HG03521 (cell line): ENCODE data around the gene ARHGEF4.

Source experiments
- ATAC-seq: cut with Tn5 transposase; IDR thresholded peaks from one replicate; pipeline ENCODE4 v1.9.1; 2021; ENCODE audit warnings: mild to moderate bottlenecking, moderate library complexity; ENCODE audit not compliant: unreplicated experiment

ARHGEF4 gene

GRCh38 chr2:130836501-130837174, at the start of gene ARHGEF4:
Gene ARHGEF4, plus strand, starts transcription at chr2:130836914. Its CDS starts 40 bp downstream, at chr2:130836954.
- no peak for ATAC-seq

DNA sequence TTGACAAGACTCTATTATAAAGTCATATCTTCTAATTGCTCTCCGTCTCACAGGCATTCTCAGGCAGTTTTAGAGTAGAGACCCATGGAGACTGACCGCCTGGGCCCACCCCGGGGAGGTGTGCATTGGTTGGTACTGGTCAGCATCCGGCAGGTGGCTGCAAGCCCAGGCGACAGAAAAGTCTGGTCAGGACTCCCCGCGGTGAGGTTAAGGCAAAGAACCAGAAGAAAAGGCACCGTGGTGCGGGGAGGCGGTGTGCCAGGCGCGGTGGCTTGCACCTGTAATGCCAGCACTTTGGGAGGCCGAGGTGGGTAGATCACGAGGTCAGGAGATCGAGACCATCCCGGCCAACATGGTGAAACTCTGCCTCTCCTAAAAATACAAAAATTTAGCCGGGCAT, 48.9 kb upstream of the ARHGEF4 start:
- ATAC-seq: no peak

GRCh38 chr2:130790312-130790711, 46.4 kb upstream of the ARHGEF4 start:
- no peak for ATAC-seq

DNA sequence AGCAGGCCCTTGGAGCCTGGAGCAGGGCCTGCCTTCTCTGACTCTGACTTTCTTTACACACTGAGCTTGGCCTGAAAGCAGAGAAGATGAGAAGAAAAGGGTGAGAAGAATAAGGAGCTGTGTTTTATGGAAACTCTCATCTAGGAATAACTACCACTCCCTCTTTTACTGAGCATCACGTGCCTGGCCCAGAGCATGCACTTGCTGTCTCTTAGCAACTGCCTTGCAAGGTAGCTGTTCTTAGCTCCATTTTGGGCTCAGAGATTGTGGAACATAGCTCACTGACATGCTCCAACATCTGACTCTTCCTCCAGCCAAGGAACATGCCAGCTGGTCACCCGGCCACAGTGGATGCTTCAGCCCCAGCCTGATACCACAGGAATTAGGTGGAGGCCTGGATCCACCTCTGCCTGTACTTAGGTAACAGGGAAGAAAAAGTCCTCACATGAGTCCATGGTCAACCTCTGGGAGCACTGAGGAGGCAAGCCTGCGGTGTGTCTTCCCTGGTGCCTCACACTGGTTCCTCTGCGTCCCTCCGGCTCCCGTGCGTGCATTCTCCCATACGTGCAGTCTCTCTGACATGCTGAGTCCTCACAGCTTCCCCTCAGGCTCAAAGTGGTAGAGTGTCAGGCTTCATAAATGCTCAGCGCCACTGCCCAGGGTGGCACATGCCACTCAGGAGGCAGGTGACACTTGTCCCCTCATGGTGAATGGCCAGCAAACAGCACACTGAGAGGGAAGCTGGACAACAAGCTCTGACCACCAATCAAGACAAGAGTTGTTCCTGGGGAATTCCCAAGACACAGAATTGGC, 45.7 kb upstream of the ARHGEF4 start:
- no peak for ATAC-seq

GRCh38 chr2:130791617-130791939, 45.1 kb upstream of the ARHGEF4 start:
- ATAC-seq: no peak

- ATAC-seq: no peak
These were observed 41.3 kb upstream of the ARHGEF4 start for GRCh38 chr2:130795431-130795830.

- ATAC-seq: no peak
These were observed 40.4 kb upstream of the ARHGEF4 start for GRCh38 chr2:130796290-130796689.

DNA sequence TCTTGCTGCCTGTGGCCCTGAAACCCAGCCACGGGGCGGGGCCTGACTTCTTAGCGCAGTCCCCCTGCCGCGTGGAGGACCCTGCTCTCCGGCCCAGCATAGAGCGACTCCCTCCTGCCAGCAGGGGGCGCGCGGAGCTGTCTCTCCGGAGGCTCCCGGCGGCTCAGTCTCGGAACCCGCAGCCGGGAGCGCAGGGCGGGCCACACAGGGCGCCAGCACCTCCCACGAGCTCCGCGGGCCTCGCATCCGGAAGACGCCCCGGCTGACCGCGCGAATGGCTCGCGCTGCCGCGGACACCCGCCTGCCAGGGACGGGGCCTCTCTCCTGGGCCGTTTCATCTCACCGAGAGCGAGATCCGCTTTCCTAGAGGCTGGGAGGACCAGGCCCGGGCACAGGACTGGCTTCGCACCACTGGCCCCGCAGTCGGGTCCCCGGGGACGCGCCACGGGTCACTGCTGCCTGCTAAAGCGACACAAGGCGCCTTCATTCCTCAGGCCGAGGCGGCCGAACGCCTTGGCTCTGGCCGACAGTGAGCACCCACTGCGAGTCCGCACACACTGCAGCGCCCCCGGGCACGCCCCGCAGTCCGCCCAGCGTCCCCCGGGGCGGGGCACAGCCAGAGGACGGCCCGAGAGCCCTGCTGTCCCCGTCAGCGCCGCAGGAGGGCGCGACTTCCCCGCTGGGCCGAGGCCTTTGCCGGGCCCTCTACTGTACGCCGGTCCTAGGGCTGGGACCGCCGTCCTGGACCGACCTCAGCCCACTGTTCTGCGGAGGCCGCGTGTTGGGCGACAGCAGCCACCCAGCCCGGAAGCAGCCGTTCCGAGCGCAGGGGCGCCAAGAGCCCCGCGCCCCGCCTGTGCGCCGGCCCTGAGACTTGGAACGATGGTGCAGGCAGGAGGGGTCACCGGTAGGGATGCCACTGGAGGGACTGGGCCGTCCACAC, 39.0 kb upstream of the ARHGEF4 start:
- ATAC-seq: peak; percentile 90

GRCh38 chr2:130798472-130799218, 38.1 kb upstream of the ARHGEF4 start:
- ATAC-seq: no peak

GRCh38 chr2:130799295-130799694, 37.4 kb upstream of the ARHGEF4 start:
- no peak for ATAC-seq

- no peak for ATAC-seq
These were observed 31.1 kb upstream of the ARHGEF4 start for GRCh38 chr2:130805613-130806012.

- ATAC-seq: no peak
These were observed 30.3 kb upstream of the ARHGEF4 start for GRCh38 chr2:130806370-130806769.

- ATAC-seq: no peak
These were observed 28.9 kb upstream of the ARHGEF4 start for GRCh38 chr2:130807659-130808385.

GRCh38 chr2:130808482-130809268, 28.0 kb upstream of the ARHGEF4 start:
- ATAC-seq: no peak

GRCh38 chr2:130810490-130810889, 26.2 kb upstream of the ARHGEF4 start:
- ATAC-seq: no peak

GRCh38 chr2:130813722-130814121, 23.0 kb upstream of the ARHGEF4 start:
- no peak for ATAC-seq

- ATAC-seq: no peak
These were observed 21.6 kb upstream of the ARHGEF4 start for GRCh38 chr2:130814931-130815680.

DNA sequence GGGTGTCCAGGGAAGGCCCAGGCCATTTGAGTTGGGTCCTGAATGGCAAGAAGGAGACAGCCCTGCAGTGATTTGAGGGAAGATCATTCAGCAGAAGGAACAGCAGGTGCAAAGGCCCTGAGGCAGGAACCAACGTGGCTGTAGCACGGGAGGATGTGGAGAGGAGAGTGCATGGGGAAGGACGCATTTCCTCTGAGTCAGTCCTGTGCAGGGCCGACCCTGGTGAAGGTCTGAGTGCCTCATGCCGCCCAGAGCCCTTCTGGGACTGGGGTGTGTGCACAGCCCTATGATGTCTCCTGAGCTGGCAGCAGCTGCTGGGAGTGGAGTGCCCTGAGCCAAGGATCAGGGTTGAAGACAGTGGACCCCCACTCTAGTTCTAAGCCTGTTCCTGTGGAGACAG, 17.9 kb upstream of the ARHGEF4 start:
- ATAC-seq: no peak

- no peak for ATAC-seq
These were observed 17.5 kb upstream of the ARHGEF4 start for GRCh38 chr2:130819226-130819607.
